ENCODE measurements around the gene CD28.

- TF ChIP-seq, protein P1, sequence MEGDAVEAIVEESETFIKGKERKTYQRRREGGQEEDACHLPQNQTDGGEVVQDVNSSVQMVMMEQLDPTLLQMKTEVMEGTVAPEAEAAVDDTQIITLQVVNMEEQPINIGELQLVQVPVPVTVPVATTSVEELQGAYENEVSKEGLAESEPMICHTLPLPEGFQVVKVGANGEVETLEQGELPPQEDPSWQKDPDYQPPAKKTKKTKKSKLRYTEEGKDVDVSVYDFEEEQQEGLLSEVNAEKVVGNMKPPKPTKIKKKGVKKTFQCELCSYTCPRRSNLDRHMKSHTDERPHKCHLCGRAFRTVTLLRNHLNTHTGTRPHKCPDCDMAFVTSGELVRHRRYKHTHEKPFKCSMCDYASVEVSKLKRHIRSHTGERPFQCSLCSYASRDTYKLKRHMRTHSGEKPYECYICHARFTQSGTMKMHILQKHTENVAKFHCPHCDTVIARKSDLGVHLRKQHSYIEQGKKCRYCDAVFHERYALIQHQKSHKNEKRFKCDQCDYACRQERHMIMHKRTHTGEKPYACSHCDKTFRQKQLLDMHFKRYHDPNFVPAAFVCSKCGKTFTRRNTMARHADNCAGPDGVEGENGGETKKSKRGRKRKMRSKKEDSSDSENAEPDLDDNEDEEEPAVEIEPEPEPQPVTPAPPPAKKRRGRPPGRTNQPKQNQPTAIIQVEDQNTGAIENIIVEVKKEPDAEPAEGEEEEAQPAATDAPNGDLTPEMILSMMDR (IDR thresholded peaks at IDR 0.05): no peak
- no peak for TF ChIP-seq POLR2A (IDR thresholded peaks at IDR 0.05)
Observed at GRCh38 chr2:203772456-203773165, 66.2 kb downstream of the CD28 start.
